GM18907 (cell line): ENCODE data around the gene ETS1.

Source experiments
- ATAC-seq: cut with Tn5 transposase; IDR thresholded peaks from one replicate; pipeline ENCODE4 v1.9.1; 2021; ENCODE audit warnings: mild to moderate bottlenecking, moderate library complexity; ENCODE audit not compliant: unreplicated experiment

Gene ETS1

GRCh38 chr11:128547946-128548648 is 39.3 kb downstream of the ETS1 start:
- no peak for ATAC-seq

GRCh38 chr11:128546916-128547315 is 40.4 kb downstream of the ETS1 start:
- no peak for ATAC-seq

GRCh38 chr11:128544471-128545051 is 42.8 kb downstream of the ETS1 start:
- ATAC-seq, result no peak

- no peak for ATAC-seq
Observed at GRCh38 chr11:128540469-128540868, 46.9 kb downstream of the ETS1 start.

- no peak for ATAC-seq
Observed at GRCh38 chr11:128536506-128536905, 50.9 kb downstream of the ETS1 start.

- ATAC-seq, result no peak
Observed at GRCh38 chr11:128535468-128536457, 51.6 kb downstream of the ETS1 start.

GRCh38 chr11:128533472-128533871 is 53.9 kb downstream of the ETS1 start:
- ATAC-seq, result no peak

GRCh38 chr11:128532572-128533091 is 54.7 kb downstream of the ETS1 start:
- ATAC-seq, result no peak

- no peak for ATAC-seq
Observed at GRCh38 chr11:128532016-128532571, 55.3 kb downstream of the ETS1 start.

- ATAC-seq, result no peak
Observed at GRCh38 chr11:128531588-128531987, 55.8 kb downstream of the ETS1 start.

- no peak for ATAC-seq
Observed at GRCh38 chr11:128530118-128531074, 57.0 kb downstream of the ETS1 start.

GRCh38 chr11:128528294-128528693 is 59.1 kb downstream of the ETS1 start:
- ATAC-seq, result no peak

GRCh38 chr11:128527046-128527445 is 60.3 kb downstream of the ETS1 start:
- no peak for ATAC-seq

- ATAC-seq, result no peak
Observed at GRCh38 chr11:128525411-128526243, 61.7 kb downstream of the ETS1 start.

GRCh38 chr11:128524172-128524571 is 63.2 kb downstream of the ETS1 start:
- no peak for ATAC-seq

GRCh38 chr11:128523641-128524040 is 63.7 kb downstream of the ETS1 start:
- ATAC-seq, result no peak

GRCh38 chr11:128522943-128523518 is 64.3 kb downstream of the ETS1 start:
- ATAC-seq, result peak; percentile 1

GRCh38 chr11:128522055-128522942 is 65.1 kb downstream of the ETS1 start:
- ATAC-seq, result peak; percentile 80
